Hematopoietic multipotent progenitor cell treated with erythropoietin and hydrocortisone succinate and interleukin-3 and kit ligand, for 17 days (in vitro differentiated cells): ENCODE results near the gene HP1BP3.
"Not testable (repeated sequence)": the region's sequence is repeated elsewhere in the genome, so short reads cannot be mapped to it uniquely, and the experiment has no call there.

Source experiments
- DNase-seq: peaks from one replicate; pipeline ENCODE4 v3.0.0-alpha.2; 2015; ENCODE audit warnings: low spot score

HP1BP3 gene, protein sequence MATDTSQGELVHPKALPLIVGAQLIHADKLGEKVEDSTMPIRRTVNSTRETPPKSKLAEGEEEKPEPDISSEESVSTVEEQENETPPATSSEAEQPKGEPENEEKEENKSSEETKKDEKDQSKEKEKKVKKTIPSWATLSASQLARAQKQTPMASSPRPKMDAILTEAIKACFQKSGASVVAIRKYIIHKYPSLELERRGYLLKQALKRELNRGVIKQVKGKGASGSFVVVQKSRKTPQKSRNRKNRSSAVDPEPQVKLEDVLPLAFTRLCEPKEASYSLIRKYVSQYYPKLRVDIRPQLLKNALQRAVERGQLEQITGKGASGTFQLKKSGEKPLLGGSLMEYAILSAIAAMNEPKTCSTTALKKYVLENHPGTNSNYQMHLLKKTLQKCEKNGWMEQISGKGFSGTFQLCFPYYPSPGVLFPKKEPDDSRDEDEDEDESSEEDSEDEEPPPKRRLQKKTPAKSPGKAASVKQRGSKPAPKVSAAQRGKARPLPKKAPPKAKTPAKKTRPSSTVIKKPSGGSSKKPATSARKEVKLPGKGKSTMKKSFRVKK

DNA sequence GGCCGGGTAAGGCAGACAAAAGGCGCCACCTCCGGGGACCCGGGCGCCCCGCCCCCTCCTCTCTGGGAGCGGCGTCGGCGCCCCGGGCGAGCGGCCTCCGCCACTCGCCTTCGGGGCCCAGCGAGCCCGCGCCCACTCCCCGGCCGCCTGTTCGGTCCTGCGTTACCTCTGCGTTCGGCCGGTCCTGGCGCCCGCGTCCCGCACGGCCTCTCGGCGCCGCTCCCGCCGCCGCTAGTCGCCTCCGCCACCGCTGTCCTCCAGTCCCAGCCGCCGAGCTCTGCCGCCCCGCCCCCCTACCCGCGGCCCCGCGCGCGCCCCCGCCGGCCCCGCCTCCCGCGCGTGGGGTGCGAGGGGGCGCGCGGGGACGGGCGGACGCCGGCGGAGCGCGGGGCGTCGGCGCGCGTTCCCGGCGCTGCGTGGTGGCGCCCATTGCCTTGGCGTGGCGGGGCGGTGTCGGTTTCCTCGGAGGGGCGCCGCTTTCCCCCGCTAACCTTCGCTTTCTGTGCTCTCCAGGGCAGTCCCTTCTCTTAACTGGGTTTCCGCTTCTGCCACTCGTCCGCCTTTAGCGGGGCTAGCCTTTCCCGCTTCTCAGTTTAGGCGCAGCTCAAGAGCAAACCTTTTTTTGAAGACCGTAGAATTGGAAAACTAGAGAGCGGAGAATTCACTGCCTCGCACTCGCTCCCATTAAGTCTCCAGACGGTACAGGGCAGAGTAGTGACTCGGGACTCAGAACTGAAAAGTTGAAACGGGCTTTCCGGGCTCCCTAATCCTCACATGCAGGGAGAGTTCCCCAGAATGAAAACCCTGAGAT is at the start of gene HP1BP3:
HP1BP3 (minus strand) TSS at position 279 of the 811 bp plus-strand sequence. CDS start 6,867 bp downstream, outside the sequence.
- peak; percentile 79 for DNase-seq

DNA sequence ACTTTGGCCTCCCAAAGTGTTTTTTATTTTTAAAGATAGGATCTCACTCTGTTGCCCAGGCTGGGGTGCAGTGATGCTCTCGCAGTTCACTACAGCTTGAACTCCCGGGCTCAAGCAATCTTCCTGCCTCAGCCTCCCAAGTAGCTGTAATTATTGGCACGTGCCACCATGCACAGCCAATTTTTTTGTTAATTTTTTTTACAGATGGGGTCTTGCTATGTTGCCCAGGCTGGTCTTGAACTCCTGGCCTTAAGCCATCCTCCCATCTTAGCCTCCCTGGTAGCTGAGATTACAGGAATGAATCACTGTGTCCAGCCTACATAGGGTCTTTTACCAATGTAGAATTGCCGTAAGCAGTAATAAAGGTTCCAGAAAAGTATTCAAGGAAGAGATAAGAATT is 49.1 kb upstream of the HP1BP3 start:
- no peak for DNase-seq

DNA sequence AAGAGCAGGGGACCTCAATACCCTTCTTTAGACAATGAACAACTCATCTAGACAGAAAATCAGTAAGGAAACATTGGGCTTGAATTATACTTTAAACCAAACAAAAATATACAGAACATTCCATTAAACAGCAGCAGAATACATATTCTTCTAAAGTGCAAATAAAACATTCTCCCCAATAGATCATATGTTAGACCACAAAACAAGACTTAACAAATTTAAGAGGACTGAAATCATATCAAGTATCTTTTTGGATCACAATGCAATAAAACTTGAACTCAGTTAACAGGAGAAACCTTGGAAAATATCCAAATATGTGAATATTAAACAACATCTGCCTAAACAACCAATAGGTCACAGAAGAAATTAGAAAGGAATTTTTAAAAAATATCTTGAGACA is 47.7 kb upstream of the HP1BP3 start:
- no peak for DNase-seq

DNA sequence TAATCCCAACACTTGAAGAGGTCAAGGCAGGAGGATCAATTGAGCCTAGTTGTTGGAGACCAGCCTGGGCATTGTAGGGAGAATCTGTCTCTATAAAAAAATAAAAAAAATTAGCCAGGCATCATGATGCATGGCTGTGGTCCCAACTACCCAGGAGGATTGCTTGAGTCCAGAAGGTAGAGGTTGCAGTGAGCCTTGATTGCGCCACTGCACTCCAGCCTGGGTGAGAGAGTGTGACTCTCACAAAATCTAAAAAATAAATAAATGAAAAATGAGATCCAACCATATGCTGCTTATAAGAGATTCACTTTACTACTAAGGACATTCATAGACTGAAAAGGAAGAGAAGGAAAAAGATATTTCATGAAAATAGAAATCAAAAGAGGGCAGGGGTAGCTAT is 47.1 kb upstream of the HP1BP3 start:
- no peak for DNase-seq

DNA sequence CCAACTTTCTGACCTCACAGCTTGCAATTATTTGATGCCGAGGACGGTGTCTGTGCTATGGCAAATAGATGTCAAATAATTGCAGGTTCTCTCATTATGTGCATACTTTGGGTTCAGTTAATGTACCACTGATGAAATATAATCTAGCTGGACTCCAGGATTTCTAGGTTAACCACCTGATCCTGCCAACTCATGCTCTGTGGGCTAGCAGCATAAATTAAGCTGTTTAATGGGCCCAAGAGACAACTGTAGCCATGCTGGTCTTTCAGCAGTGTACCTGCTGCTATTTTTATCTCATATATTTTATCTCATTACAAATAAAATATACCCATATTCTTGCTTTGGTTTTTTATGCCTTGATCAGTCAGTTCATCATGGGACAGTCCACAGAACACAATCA is 43.3 kb upstream of the HP1BP3 start:
- DNase-seq: no peak

DNA sequence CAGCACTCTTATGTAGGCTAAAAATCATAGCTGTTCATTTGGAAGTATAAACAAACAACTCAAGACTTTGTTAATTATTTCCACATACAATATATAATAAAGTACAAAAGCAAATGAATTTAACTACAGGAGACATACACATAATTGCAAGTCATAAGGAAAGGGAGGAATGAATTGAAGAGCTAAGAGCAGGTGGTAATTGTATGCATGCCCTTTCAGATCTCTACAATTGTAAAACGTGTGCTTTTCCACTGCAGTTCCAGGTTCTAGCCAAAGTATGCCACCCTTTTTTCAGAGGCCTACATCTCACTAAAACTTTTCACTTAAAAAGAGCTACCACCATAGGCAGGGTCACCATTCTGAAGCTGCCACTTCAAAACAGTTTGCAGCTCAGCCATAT is 42.8 kb upstream of the HP1BP3 start:
- DNase-seq: no peak

DNA sequence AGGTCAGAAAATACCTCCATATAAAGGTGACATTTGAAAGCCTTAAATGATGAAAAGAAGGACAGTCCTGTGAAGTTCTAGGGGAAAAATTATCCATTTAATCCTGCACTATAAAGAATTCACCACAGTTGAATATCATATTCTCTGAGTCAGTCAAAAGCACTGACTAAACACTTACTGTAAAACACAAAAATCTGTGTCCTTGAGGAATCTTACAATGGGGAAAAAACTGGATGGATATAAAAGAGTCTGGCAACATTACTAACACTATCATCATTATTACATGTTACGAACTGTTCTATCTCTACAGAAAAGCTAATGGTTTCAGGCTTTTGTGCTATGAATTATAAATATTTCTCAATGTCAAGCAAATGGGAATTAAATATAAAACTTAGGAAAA is 42.4 kb upstream of the HP1BP3 start:
- DNase-seq: no peak

DNA sequence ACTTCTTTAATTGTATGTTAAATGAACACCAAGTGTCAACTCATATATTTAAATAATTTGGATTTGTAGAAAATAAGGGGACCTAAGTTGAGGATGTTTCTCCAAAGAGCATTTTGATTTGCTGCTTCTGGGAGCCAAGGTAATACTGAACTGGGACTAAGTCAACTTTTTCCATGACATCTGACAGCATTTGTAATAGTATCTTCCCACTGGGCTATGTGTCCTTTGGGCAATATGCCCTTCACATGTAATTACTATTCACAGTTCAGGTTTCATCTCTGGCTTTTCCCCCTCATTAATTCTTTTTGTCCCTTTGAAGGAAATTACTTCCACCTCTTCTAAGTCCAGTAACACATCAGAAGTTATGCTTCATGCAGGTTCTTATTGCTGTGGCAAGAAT is 36.7 kb upstream of the HP1BP3 start:
- no peak for DNase-seq

DNA sequence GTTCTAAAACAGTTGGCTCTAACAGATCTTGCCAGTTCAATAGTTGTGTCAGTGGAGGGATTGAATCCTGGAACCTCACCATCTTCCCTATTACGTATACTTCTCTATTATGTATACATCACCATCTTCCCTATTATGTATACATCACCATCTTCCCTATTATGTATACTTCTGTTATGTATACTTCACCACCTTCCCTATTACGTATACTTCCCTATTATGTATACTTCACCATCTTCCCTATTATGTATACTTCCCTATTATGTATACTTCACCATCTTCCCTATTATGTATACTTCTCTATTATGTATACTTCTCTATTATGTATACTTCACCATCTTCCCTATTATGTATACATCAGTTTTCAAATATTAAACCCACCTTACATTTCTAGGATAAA is 34.4 kb upstream of the HP1BP3 start:
- no peak for DNase-seq

DNA sequence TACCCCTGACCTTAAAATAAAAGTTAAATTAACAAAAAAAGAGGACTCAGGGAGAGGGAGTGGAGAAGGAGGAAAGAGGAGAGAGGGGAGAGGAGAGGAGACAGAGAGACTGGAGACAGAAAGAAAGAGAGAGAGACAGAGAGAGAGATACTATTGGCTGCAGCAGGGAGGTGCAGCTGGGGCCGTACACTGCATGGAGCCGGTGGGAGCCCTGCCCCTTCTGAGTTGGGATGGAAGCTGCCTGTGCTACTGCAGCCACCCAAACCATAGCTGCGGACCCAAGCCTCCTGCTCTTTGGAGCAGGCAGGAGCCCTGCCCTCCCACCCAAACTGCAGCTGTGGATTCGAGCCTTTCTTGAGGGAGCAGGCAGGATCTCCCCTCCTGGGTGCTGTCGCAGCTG is 32.7 kb upstream of the HP1BP3 start:
- no peak for DNase-seq

DNA sequence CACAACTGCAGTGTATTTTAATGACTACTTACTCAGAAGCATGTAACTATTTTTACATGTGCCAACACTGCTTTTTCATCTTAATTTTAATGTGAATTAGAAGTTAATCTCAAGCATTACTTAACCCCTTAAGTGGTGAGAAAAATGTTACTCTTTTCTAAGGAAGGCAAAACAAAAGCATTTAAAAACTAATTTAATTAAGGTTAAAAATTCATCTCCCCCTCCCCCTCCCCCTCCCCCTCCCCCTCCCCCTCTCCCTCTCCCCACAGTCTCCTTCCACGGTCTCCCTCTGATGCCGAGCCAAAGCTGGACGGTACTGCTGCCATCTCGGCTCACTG is 27.4 kb upstream of the HP1BP3 start:
- DNase-seq: no peak

DNA sequence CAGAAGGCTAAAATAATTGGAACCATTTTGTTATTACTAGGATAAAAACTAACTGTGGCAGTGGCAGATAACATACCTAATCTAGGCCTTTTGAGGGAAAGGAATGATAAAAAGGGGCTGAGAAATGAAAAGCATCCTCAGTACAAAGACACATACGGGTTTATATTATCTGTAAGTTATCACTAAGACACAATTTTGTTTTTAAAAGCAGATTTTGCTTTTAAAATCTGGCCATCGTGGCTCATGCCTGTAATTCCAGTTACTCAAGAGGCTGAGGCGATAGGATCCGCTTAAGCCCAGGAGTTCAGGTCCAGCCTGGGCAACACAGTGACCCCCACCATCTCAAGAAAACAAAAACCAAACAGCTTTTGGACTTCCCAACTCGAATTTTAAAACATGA is 24.8 kb upstream of the HP1BP3 start:
- no peak for DNase-seq

DNA sequence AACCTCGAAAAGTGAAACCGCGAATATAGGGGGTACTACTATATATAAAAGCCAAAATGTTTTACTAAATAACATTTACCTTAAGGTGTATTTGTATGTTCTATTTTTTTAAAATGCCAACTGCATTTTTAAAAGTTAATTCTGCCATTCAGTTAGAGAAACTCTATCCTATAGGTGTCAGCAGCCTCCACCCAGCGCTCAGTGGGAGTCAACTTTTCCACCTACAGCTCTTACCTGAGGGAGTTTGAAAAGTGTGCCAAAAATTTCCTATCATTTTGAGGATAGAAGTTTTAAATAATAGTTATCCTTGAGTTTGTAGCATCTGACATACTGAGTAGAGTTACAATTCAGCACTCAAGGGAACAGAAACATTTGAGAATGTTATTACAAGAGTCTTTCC is 6.1 kb upstream of the HP1BP3 start:
- DNase-seq: no peak

DNA sequence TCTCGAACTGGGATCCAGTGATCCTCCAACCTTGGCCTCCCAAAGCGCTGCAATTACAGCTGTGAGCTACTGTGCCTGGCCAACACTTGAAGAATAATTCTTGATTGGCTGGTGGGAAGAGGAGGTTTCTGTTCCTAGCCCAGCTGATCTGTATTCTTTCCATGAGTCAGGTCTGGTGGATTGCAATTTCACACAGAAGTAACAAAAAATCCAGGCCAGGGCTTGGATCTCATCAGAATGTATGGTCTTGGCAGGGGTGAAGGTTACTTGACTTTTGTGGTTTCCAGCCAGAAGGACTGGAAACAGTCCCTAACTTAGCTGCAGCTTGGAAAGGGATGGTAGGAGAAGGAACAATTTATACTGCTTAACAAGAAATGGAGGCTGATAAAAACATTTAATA is 5.1 kb upstream of the HP1BP3 start:
- no peak for DNase-seq

DNA sequence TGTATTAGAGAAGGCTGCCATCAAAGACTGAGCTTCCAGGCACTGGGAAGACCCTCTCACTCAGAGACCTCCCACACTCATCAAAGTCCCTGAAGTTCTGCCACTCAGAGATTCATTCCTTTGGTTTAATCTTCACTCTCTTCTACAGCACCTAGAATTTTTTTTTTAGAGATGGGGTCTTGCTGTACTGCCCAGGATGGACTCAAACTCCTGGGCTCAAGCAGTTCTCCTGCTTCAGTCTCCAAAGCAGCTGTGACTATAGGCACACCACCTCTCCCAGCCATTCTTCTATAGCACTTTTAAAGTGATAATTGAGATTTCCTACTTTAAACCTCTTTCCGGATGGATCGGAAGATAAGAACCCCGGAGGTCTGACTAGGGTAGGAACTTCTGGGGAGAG is 3.7 kb upstream of the HP1BP3 start:
- no peak for DNase-seq

DNA sequence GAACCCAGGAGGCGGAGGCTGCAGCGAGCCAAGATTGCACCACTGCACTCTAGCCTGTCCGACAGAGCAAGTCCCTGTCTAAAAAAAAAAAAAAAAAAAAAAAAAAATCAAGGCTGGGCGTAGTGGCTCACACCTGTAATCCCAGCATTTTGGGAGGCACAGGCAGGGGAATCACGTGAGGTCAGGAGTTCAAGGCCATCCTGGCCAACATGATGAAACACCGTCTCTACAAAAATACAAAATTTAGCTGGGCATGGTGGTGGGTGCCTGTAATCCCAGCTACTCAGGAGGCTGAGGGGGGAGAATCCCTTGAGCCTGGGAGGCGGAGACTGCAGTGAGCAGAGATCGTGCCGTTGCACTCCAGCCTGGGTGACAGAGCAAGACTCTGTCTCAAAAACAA is 2.5 kb upstream of the HP1BP3 start:
- DNase-seq: not testable (repeated sequence)

DNA sequence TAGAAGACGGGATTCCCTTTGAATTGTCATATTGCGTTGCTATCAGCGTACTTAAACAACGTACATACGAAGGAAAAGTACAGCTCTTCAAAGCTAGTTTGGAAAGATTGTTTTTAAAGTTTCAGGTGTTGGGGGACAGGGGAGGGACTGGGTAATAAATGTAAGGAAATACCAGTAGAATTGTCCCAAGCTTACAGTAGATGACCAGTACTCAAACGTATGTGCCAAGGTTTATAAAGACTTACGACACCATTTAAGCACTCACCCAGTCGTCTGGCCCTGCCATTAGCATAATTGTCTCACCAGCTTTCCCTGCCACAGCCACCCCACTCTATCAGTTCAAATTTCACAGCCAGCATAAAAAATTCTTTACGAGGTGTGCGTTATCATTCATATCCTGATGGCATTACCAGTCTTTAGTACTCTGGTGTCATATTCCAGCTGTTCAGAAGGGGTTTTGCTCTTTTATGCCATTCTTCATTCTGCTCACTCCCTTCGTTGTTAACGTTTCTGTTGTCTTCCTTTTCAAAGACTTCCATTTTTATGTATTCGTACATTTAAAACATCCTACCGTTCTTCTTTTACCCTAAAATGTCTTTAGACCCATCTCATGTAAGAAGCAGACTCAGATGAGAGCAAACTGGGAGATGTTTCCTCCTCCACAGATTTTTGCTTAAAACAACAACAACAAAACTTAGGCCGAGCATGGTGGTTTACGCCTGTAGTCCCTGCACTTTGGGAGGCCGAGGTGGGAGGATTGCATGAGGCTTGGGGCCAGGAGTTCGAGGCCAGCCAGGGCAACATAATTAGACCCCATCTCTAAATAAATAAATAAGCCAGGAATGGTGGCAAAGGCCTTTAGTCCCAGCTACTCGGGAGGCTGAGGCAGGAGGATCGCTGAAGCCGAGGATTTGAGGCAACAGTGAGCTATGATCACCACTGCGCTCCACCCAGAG is 1.0 kb upstream of the HP1BP3 start:
- DNase-seq: no peak

DNA sequence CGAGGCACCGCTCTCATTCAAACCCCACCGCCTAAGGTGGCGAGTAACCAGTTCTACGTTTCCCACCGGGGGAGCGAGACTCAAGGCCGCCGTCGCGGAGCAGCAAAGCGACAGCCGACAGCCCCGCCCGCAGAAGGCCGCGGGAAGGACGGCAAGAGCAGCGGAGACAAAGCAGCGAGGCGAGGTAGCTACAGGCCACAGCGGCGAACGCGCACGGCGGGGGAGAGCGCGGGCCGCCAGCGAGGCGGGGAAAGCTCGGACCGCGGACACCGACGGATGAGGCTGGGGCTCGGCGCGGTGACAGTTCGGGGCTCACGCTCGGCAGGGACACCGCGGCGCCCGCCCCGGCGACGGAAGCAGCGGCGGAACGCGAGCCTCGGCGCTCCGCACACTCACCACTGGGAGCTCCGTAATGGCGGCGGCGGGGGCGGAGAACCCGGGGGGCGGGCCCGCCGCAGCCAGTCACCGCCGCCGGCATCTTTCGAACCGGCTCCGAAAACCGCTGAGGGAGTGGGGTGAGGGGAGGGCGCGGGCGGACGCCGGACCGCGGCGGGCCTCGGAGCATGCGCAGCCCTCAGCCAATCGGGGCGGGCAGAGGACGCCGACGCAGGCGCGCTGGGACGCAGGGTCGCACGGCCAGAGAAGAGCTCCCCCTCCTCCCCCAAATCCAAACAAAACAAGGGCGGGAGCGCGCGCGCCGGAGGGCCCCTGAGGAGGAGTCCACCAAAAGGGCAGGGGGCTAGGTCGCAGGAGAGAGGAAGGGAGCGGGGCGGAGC is 666 bp downstream of the HP1BP3 start:
- DNase-seq: peak; percentile 94

DNA sequence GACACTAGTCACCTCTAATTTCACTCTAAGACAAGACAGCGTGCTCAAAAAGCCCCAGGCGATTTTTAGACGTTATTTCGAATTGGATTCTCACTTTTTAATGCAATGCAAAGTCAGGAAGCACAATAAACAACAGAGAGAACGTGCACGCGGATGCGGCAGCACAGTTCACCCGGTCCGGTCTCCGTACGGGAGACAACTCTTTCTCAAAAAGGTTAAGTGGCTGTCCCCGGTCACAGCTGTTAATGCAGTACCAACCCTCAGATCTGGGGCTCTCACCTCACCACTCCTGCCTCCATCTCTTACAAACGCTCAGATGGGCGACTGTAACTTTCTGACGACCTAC is 1.2 kb downstream of the HP1BP3 start:
- DNase-seq: no peak

DNA sequence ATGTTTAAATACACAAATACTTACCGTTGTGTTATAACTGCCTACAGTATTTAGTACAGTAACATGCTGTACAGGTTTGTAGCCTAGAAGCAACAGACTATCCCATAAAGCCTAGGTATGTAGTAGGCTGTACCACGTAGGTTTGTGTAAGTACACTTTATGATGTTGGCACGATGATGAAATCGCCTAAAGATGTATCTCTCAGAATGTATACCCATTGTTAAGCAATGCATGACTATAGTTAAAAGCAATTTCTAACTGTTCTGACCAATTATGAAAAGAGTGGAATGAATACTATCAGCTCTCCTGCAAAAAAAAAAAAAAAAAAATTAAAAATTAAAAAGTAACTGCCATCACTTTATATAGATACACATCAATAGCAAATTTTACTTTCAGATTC is 11.4 kb downstream of the HP1BP3 start:
- DNase-seq: no peak

DNA sequence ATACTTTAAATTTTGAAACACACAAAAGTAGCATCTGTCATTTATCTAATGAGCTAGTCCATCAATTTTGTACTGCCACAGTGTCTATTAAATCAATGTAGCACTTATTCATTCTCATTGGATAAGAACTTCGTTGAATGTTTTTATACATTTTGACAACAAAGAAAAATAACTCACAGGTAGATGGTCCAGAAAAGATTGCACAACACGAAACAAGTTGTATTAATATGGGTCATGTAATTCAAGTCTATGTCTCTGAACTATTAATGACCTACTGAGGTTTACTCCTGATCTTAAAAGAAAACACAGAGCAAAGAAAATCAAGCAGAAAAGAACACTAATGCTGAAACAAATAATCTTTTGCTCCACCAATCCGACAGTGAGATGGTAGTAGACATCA is 15.3 kb downstream of the HP1BP3 start:
- DNase-seq: no peak
